ENCODE data around the gene S1PR5.
"Not testable (repeated sequence)": the region's sequence is repeated elsewhere in the genome, so short reads cannot be mapped to it uniquely, and the experiment has no call there.

The S1PR5 gene

DNA sequence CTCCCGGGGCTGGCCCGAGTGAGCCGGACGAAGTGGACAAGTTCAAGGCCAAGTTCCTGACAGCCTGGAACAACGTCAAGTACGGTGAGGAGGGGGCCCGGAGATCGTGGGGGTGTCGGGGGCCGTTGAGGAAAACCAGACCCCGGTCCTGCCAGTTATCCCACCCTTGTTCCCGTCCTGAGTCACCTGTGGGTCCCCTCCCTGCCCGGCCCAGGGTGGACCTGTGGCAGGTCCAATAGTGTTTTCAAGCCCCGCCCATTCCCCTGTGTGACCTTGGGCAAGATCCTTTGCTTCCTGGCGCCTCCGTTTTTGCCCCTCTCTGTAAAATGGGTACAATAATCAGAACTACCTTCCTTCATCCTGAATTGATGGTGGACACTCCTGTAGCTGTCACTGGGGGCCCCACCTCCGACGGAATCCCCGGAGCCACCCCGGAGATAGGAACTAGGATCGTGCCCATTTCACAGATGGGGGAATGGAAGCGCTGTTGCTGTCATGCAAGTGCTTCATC lies 27.1 kb upstream of the S1PR5 start:
- DNase-seq = peak; percentile 10

DNA sequence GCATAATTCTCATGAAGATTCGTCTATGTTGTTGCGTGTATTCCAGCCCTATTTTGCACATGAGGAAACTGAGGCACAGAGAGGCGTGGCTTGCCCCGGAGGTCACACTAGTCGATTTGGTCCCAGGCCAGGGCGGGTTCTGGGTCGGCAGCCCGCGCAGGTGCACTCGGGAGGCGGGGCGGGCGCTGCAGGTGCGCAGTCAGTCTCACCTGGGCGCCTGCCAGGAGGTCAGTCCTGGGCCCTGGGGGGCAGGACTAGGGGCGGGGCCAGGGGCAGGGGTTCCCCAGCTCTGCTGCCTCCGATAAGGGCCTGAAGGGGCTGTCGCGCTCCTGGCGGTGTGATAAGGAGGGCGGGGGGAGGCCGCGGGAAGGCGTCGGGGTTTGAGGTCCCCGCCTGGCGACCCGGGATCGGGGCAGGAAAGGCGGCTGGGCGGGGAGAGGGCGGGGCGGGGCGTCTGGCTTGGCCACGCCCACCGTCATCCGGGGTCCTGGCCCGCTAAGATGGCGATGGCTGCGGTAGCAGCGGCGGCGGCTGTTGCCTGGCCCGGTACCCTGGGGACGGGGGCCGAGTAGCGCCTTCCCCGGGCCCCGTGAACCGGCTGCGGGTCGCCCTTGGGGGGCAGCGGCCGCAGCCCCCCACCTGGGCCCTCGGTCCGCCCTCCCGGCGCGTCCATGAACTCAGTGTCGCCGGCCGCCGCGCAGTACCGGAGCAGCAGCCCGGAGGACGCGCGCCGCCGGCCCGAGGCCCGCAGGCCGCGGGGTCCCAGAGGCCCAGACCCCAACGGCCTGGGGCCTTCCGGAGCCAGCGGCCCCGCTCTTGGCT lies 26.4 kb upstream of the S1PR5 start, which contains the start of gene ATG4D:
TSS of gene ATG4D (plus strand) at position 485 of the 822 bp plus-strand sequence. CDS start at position 672, 187 bp downstream.
- peak; percentile 90 for DNase-seq

DNA sequence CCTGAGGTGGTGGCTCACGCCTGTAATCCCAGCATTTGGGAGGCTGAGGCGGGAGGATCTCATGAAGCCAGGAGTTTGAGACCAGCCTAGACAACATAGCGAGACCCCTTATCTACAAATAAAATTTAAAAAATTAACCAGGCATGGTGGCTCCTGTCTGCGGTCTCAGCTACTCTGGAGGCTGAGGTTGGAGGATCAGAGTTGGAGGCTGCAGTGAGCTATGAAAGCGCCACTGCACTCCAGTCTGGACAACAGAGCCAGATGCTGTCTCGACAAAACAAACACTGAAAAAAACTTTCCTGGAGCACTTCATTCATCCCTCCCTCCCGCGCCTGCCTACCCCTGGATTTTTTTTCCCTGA lies 25.8 kb upstream of the S1PR5 start:
- no peak for DNase-seq

DNA sequence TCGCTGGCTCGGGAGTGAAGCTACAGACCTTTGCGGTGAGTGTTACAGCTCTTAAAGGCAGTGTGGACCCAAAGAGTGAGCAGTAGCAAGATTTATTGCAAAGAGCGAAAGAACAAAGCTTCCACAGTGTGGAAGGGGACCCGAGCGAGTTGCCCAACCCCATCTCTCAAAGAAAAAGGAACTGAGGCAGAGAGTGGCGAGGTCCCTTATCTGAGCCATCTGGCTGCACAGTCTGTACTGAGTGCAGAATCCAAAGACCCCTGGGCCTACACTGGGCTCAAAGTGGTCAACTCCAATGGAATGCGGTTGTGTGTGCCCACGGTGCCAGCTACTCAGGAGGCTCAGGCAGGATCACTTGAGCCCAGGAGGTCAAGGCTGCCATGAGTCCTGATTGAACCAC lies 21.8 kb upstream of the S1PR5 start:
- DNase-seq = not testable (repeated sequence)

DNA sequence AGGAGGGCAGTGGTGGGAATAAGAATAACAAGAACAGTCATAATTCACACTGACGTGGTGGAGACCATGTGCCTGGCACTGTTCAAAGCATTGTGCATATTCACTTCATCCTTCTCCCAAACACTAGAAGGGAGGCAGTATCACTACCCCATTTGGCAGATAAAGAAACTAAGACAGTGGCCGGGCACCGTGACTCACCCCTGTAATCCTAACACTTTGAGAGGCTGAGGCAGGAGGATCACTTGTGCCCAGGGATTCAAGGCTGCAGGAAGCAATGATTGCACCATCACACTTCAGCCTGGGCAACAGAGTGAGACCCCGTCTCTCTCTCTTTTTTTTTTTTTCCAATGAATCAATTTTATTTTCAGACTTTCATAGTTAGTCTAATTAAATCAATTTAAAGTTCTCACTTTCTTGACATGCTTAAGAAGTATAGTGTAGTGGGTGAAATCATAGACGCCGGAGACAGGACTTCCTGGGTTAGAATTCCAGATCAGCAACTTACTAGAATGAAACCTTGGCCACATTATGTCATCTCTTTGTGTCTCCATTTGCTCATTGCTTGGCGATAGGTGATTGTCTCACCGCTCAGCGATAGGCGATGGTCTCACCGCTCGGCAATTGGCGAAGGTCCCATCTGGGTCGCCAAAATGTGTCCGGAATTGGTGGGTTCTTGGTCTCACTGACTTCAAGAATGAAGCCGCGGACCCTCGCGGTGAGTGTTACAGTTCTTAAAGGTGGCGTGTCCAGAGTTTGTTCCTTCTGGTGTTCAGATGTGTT lies 21.1 kb upstream of the S1PR5 start:
- DNase-seq = no peak

DNA sequence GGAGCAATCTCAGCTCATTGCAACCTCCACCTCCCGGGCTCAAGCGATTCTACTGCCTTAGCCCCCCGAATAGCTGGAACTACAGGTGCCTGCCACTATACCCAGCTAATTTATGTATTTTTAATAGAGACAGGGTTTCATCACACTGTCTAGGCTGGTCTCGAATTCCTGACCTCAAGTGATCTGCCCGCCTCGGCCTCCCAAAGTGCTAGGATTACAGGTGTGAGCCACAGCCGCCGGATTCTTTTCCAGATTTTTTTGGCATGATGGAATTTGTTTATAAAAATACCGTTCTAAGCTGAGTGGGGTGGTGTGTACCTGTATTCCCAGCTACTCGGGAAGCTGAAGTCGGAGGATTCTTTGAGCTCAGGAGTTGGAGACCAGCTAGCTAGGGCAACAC lies 20.4 kb upstream of the S1PR5 start:
- no peak for DNase-seq

DNA sequence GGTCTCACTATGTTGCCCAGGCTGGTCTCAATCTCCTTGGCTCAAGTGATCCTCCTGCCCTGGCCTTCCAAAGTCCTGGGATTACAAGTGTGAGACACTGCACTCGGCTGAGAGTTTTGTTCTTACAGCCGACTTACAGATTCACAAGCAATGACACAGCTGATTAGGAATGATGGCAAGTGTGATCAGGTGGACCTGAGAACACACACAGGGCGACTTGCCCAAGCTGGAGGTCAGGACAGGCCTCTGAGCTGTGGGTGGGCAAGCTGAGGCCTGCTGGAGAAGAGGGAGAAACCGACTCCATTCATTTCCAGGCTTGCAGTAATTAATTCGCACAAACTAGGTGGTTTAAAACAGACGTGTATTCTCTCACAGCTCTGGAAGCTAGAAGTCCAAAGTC lies 18.4 kb upstream of the S1PR5 start:
- no peak for DNase-seq

DNA sequence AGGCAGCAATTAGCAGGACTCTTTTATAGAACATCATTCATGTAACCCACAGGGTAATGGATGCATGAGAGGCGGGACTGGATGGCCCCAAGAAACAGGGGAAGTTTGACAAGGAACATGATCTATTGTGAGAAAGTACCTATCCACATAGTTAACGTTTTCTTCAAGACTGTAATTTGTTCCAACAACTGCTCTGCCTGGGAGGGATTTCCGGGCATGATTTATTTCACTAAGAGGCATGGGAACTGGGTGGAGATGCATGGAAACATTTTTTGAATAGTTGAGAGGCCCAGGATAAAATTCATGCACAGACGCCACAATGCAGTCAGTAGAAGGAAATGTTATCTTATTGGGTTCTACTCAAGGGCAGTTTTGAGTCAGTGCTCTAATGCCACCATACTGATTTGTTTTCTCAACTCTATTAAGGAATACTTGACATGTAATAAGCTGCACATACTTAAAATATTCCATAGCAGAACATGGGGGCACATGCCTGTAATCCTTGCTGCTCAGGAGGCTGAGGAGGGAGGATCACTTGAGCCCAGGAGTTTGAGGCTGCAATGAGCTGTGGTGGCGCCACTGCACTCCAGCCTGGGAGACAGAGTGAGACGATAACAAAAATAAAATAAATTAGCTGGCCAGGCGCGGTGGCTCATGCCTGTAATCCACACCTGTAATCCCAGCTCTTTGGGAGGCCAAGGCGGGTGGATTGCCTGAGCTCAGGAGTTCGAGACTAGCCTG lies 16.6 kb upstream of the S1PR5 start:
- no peak for DNase-seq

DNA sequence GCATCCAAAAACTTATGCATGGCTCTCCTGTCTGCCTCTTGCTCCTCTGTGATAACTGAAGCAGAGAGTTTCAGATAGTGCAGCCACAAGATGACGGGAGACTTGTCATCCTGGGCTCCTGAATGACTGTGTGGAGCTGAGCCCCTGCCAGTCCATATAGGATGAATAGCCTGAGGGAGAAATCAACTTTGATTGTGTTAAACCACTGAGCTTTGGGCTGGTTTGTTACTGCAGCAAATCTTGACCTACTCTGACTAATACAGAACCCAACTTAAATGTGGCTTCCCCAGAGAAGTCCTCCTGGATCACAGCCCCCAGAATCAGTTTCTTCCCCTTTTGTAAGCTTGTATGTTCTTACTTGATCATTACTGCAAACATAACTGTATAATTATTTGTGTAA lies 15.2 kb upstream of the S1PR5 start:
- no peak for DNase-seq

DNA sequence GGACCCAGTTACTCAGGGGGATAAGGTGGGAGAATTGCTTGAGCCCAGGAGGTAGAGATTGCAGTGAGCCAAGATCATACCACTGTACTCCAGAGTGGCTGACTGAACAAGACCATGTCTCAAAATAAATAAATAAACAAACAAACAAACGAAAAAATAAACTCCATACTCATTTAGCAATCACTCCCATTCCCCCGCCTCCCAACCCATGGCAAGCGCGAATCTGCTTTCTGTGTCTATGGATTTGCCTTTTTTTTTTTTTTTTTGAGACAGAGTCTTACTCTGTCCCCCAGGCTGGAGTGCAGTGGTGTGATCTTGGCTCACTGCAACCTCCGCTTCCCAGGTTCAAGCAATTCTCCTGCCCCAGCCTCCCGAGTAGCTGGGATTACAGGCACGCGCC lies 9.6 kb upstream of the S1PR5 start:
- not testable (repeated sequence) for DNase-seq

DNA sequence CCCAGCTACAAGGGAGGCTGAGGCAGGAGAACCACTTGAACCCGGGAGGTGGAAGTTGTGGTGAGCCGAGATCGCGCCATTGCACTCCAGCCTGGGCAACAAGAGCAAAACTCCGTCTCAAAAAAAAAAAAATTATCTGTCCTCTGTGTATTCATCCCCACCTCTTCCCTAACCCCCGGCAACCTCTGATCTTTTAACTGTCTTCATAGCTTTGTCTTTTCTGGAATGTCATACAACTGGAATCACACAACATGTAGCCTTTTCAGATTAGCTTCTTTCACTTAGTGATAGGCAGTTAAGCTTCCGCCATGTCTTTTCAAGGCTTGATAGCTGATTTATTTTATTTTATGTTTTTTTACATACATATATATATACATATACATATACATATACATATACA lies 8.4 kb upstream of the S1PR5 start:
- no peak for DNase-seq

DNA sequence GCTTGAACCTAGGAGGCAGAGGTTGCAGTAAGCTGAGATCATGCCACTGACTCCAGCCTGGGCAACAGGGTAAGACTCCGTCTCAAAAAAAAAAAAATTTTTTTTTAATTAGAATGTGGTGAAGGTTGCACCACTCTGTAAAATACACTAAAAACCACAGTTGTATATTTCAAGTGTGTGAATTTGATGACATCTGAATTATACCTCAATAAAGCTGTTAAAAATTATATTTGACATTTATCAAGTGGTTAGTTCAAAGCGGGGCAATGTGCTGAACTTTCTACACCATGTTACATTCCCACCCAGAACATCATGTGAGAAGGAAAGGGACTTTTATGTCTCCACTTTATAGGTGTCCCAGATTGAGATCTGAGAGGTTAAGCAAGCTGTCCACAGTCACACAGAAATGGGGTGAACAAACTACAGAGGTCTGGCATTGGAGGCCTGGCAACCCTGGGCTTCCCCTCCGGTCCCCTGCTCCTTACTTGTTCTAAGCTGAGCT lies 5.9 kb upstream of the S1PR5 start:
- DNase-seq = no peak

DNA sequence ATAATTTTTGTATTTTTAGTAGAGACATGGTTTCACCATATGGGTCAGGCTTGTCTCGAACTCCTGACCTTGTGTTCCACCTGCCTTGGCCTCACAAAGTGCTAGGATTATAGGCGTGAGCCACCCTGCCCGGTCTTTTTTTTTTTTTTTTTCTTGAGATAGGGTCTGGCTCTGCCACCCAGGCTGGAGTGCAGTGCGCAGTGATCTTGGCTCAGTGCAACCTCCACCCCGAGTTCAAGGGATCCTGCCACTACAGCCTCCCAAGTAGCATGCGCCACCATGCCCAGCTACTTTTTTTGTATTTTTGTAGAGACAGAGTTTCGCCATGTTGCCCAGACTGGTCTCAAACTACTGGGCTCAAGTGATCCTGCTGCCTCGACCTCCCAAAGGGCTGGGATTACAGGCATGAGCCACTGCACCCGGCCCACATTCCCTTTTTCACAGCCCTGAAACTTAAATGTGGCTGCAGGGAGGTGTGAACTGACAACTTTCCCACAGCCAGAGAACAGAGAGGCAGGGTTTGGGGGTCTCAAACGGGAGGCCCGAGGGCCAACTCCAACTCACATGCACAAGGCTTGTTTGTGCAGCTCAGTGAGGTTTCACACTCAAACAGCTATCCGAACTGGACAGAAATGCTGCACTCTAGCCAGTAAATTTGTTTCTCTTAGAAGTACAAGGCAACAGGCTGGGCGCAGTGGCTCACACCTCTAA lies 4.4 kb upstream of the S1PR5 start:
- DNase-seq = no peak

DNA sequence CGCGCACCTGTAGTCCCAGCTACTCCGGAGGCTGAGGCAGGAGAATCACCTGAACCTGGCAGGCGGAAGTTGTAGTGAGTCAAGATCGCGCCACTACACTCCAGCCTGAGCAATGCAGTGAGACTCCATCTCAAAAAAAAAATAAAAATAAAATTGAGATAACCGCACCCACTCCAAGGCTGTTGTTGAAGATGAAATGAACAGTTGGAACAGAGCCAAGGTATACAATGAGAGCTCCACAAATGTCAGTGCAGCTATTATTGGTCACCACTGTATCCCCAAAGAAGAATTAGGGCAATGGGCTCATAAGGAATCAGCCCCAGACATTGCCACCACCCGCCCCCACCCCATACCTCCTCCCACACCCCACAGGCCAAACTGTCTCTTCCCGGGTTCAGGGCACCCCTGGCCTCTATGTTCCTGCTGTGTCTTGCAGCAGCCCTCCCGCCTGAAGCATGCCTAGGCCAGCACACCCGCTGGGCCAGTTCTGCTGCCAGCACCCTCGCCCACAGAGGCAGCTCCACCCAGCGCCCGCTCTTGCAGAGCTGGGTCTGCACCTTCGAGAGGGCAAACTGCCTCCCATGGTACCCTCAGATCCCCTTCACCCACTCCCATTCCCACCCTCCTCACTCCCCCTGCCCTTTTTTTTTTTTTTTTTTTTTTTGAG lies 3.5 kb upstream of the S1PR5 start:
- DNase-seq = no peak

DNA sequence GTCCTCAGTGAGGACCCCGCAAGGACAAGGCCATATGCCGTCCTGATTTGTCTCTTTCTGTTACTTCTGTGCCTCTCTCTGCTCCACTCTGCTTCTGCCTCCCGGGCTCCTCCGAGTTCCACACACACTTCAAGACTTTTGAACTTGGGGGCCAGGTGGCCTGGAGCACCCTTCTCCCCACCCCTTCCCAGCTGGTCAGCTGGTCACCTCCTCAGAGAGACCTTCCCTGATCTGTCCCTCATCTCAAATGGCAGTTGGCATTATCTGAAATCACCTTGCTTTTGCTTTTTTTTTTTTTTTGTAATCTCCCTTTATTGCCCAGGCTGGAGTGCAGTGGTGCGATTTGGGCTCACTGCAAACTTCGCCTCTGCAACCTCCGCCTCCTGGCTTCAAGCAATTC lies 2.2 kb upstream of the S1PR5 start:
- no peak for DNase-seq

DNA sequence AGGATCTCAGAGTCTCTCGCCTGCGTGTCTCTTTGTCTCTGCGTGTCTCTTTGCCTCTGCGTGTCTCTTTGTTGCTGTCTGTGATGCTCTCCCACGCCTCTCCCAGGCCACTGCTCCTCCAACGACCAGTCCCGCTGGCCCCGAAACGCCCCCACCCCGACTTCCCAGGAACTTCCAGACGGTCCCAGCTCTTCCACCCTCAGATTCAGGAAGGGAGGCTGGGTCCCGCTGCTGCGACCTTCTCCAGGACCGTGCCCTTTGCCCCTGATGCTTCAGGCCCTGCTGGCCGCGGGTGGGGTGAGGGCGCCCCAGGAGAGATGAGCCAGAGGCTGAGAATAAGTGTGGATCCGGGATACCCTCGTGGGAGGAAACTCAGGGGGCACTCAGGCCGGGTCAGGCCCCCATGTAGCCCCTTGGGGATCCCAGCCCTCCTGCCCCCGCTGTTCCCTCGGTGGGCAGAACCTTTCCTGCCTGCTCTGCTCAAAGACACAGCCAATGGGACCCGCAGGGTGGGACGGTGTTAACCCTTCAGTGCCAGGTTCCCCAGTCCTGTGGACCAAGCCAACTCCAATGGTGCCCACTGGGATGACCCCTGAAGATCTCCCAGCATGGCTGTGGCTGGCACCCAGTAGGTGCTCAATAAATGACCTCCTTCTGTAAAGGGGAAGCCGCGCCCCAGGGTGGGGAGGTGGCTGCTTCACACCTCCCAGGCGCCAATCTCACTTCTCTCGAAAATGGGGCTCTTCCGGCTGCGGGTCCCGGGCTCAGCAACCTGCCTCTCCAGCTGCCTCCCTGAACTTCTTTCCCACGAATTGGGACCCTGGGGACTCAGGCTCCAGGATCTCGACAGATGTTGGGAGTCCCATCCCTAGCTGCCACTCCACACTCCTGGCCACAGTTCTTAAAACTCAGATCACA lies 1.5 kb upstream of the S1PR5 start:
- no peak for DNase-seq

DNA sequence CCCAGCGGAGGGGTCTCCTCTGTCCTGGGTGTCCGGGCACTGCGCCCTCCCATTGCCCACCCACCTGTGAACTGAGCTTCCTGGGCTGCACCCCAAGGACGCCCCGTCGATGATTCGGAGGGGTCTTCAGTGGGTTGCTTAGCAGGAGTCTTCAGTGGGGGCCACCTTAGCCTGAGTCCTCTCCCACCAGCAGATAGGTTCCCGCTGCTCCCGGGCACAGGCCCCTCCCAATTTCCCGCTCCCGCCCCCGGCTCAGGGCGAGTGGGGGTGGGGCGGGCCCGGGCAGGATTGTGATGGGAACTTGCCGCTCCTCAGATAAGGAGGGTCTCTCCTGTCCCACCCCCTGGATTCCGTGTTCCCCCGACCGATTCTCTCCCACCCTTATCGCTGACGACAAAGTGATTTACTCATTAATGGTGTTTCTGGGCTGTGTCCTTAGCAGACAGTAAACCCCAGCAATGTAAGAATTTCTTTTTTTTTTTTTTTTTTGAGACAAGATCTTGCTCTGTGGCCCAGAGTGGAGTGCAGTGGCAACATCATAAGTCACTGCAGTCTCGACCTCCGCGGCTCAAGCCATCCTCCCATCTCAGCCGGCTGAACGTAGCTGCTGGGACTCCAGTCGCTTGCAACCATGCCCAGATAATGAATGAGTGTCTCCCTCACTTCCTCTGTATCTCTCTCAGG lies 655 bp upstream of the S1PR5 start:
- DNase-seq = peak; percentile 31

DNA sequence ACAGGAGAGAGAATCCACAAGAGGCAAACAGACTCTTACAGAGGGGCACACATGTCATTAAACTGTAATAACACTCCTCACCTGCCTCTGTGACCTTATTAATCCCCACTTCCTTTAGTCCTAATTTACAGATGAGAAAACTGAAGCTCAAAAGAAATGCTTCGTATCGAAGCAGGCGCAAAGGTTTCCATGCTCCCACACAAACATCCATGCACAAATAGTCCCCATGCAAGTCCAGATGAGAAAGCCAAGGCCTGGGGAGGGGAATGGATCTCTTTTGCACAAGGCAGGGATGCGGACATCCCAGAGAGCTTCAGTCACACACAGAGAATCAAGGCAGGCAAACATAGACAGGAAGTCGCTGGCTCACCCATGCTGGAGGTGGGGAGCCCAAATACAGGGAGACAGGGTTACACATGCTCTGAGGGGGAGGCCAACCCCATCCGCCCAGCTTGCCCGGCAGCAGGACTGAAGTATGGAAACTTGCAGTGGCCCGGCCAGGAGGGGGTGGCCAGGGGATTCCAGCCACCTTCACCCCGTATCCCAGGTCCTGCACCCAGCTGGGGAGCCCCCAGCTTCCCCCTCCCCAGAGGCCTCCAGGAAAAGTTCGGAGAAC lies 468 bp downstream of the S1PR5 start:
- DNase-seq = peak; percentile 27

DNA sequence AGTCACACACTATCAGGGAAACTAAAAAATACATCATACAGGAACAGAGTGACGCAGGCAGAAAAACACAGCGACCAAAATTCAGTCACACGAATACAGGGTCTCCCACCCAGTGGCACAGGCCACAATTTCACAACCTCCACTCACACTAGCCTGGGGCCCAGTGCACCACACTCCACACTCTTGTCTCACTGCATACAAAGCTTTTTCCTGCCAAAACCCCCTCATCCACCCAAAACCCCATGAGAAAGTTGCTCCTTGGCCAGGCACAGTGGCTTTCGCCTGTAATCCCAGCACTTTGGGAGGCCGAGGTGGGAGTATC lies 1.2 kb downstream of the S1PR5 start:
- no peak for DNase-seq

All from NCI-H510A treated with DMSO at 0.1 percent for 48 hours (cell line).